ENCODE results near the gene EXT2.

The EXT2 gene

GRCh38 chr11:44159848-44160721, 64.6 kb downstream of the EXT2 start:
- H3K4me1 Mint-ChIP-seq = peaks cover 8% of the 10 kb centered on the region
- H3K27ac Mint-ChIP-seq = no peak overlapping the region
- H3K27me3 Mint-ChIP-seq (ENCODE audit: low read depth) = no peaks in the 10 kb centered on the region
- peaks cover 40% of the 10 kb centered on the region for H3K9me3 Mint-ChIP-seq
- no peak for TF ChIP-seq CTCF (IDR thresholded peaks at IDR 0.05; ENCODE audit: unreplicated experiment in 3 of 3)
- no peak overlapping the region for H3K4me3 Mint-ChIP-seq
- H3K36me3 Mint-ChIP-seq (ENCODE audit: low read depth) = peaks cover 68% of the 10 kb centered on the region

GRCh38 chr11:44162004-44162403, 66.5 kb downstream of the EXT2 start:
- TF ChIP-seq CTCF (IDR thresholded peaks at IDR 0.05; ENCODE audit: unreplicated experiment in 3 of 3) = no peak
- Mint-ChIP-seq H3K9me3 (peaks cover 26% of the 10 kb centered on the region), H3K27ac (no peak overlapping the region), H3K4me3 (no peak overlapping the region), H3K27me3 (ENCODE audit: low read depth) (no peaks in the 10 kb centered on the region), H3K36me3 (ENCODE audit: low read depth) (peaks cover 49% of the 10 kb centered on the region), H3K4me1 (peaks cover 28% of the 10 kb centered on the region)

- Mint-ChIP-seq H3K9me3 (peaks cover 24% of the 10 kb centered on the region), H3K36me3 (ENCODE audit: low read depth) (peaks cover 42% of the 10 kb centered on the region), H3K27ac (no peak overlapping the region), H3K4me3 (no peak overlapping the region), H3K27me3 (ENCODE audit: low read depth) (no peaks in the 10 kb centered on the region), H3K4me1 (peaks cover 31% of the 10 kb centered on the region)
- no peak for TF ChIP-seq CTCF (IDR thresholded peaks at IDR 0.05; ENCODE audit: unreplicated experiment in 3 of 3)
These were observed 67.2 kb downstream of the EXT2 start for GRCh38 chr11:44162662-44163061.

- Mint-ChIP-seq H3K4me1 (peaks cover 31% of the 10 kb centered on the region), H3K36me3 (ENCODE audit: low read depth) (peaks cover 15% of the 10 kb centered on the region), H3K27ac (peak overlapping the region in 1 of 3 experiments; percentile 1), H3K4me3 (no peak overlapping the region), H3K27me3 (ENCODE audit: low read depth) (no peaks in the 10 kb centered on the region), H3K9me3 (peaks cover 8% of the 10 kb centered on the region)
- no peak for TF ChIP-seq CTCF (IDR thresholded peaks at IDR 0.05; ENCODE audit: unreplicated experiment in 3 of 3)
These were observed 70.0 kb downstream of the EXT2 start for GRCh38 chr11:44165432-44165831.

GRCh38 chr11:44167046-44167445, 71.6 kb downstream of the EXT2 start:
- no peak for TF ChIP-seq CTCF (IDR thresholded peaks at IDR 0.05; ENCODE audit: unreplicated experiment in 3 of 3)
- H3K27me3 Mint-ChIP-seq (ENCODE audit: low read depth) = no peaks in the 10 kb centered on the region
- no peak overlapping the region for H3K4me3 Mint-ChIP-seq
- peaks cover 47% of the 10 kb centered on the region for H3K4me1 Mint-ChIP-seq
- peaks cover 9% of the 10 kb centered on the region for H3K36me3 Mint-ChIP-seq (ENCODE audit: low read depth)
- peak overlapping the region in 1 of 3 experiments; percentile 1 for H3K27ac Mint-ChIP-seq
- H3K9me3 Mint-ChIP-seq = peaks cover 5% of the 10 kb centered on the region

GRCh38 chr11:44171518-44171917, 76.0 kb downstream of the EXT2 start:
- peak overlapping the region in 1 of 3 experiments; percentile 37 for H3K4me3 Mint-ChIP-seq
- peak overlapping the region; percentile 4 to 74 (median 32) for H3K27ac Mint-ChIP-seq
- no peak for TF ChIP-seq CTCF (IDR thresholded peaks at IDR 0.05; ENCODE audit: unreplicated experiment in 3 of 3)
- no peaks in the 10 kb centered on the region for H3K9me3 Mint-ChIP-seq
- H3K27me3 Mint-ChIP-seq (ENCODE audit: low read depth) = no peaks in the 10 kb centered on the region
- H3K36me3 Mint-ChIP-seq (ENCODE audit: low read depth) = peaks cover 24% of the 10 kb centered on the region
- peaks cover 54% of the 10 kb centered on the region for H3K4me1 Mint-ChIP-seq

Data from nephron (organoid).